K562 (cell line): ENCODE measurements around the gene DUOX2. TPM values are rescaled to one million over a fixed set of nuclear protein-coding genes. Genes with fewer than 3 reads are reported as not detected.

Source experiments
- ZBTB7A ChIP-seq: IDR thresholded peaks from 2 replicates; pipeline ENCODE4 v1.6.1; 2011; ENCODE audit warnings: low read depth, mild to moderate bottlenecking, low read length, moderate library complexity, borderline replicate concordance; ENCODE audit not compliant: control insufficient read depth
- ZNF586 ChIP-seq: fragments of 450-650 bp; formaldehyde crosslinking; conservative IDR thresholded peaks from 2 replicates; pipeline ENCODE4 v1.4.0; 2020; ENCODE audit warnings: mild to moderate bottlenecking, moderate library complexity
- polyA plus RNA-seq, 8 experiments: library from polyadenylated mRNA; depleted of rRNA in 4 of 8; stranded (reverse) in 5 of 8; unstranded in 3 of 8; fragments of >200 nt; fragmentation: Nextera tagmentation in 2 of 8; fragmentation: Illumina TruSeq in 1 of 8; extraction: Ambion mirVana in 2 of 8; extraction: Trizol in 1 of 8; gene quantifications; 2 replicates each; pipeline versions ENCODE4 v1.2.1 to v1.2.3, GENCODE V29; 2011 to 2014; ENCODE audit warnings: inconsistent platforms in 1 of 8, missing spikeins in 1 of 8
- total RNA-seq, 7 experiments: library from RNA; depleted of rRNA in 6 of 7; stranded (reverse); fragments of >200 nt in 6 of 7; fragmentation: Illumina TruSeq in 2 of 7; extraction: Trizol in 2 of 7; gene quantifications; 2 replicates each; pipeline versions ENCODE4 v1.2.1 to v1.2.3, GENCODE V29; 2011 to 2021; ENCODE audit warnings: low replicate concordance in 1 of 7
- TF ChIP-seq, protein P1 (sequence below): fragments of 200-600 bp; sonication (generic); IDR thresholded peaks from one replicate; pipeline ENCODE4 v1.6.1; 2012; ENCODE audit warnings: mild to moderate bottlenecking, low read depth, low read length, inconsistent platforms

The DUOX2 gene
- total and polyA plus RNA-seq, 9 of the 15 experiments (the other 6 are each of a cell fraction or from before 2014, with no cell fraction given) = 0.01 to 0.03 (median 0.02) TPM; not detected in 6

DNA sequence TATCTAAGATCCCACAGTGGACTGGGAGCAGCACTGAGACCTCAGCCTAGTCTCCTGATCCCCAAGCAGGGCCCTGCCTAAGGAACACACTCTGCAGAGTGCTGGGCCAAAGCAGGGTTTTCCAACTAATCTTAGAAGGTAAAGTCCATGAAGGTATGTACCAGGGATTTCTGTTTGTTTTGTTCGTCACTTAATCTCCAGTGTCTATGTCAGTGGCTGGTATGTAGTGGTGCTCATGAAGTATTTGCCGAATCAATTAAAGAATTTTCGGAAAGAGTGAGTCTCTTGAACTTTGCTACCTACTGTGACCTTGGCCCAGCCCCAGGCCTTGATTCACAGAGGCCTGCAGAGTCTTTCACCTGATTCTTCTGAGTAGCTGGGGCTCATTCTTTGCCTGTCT, 17.5 kb upstream of the DUOX2 start (continued):
- TF ChIP-seq, protein P1, sequence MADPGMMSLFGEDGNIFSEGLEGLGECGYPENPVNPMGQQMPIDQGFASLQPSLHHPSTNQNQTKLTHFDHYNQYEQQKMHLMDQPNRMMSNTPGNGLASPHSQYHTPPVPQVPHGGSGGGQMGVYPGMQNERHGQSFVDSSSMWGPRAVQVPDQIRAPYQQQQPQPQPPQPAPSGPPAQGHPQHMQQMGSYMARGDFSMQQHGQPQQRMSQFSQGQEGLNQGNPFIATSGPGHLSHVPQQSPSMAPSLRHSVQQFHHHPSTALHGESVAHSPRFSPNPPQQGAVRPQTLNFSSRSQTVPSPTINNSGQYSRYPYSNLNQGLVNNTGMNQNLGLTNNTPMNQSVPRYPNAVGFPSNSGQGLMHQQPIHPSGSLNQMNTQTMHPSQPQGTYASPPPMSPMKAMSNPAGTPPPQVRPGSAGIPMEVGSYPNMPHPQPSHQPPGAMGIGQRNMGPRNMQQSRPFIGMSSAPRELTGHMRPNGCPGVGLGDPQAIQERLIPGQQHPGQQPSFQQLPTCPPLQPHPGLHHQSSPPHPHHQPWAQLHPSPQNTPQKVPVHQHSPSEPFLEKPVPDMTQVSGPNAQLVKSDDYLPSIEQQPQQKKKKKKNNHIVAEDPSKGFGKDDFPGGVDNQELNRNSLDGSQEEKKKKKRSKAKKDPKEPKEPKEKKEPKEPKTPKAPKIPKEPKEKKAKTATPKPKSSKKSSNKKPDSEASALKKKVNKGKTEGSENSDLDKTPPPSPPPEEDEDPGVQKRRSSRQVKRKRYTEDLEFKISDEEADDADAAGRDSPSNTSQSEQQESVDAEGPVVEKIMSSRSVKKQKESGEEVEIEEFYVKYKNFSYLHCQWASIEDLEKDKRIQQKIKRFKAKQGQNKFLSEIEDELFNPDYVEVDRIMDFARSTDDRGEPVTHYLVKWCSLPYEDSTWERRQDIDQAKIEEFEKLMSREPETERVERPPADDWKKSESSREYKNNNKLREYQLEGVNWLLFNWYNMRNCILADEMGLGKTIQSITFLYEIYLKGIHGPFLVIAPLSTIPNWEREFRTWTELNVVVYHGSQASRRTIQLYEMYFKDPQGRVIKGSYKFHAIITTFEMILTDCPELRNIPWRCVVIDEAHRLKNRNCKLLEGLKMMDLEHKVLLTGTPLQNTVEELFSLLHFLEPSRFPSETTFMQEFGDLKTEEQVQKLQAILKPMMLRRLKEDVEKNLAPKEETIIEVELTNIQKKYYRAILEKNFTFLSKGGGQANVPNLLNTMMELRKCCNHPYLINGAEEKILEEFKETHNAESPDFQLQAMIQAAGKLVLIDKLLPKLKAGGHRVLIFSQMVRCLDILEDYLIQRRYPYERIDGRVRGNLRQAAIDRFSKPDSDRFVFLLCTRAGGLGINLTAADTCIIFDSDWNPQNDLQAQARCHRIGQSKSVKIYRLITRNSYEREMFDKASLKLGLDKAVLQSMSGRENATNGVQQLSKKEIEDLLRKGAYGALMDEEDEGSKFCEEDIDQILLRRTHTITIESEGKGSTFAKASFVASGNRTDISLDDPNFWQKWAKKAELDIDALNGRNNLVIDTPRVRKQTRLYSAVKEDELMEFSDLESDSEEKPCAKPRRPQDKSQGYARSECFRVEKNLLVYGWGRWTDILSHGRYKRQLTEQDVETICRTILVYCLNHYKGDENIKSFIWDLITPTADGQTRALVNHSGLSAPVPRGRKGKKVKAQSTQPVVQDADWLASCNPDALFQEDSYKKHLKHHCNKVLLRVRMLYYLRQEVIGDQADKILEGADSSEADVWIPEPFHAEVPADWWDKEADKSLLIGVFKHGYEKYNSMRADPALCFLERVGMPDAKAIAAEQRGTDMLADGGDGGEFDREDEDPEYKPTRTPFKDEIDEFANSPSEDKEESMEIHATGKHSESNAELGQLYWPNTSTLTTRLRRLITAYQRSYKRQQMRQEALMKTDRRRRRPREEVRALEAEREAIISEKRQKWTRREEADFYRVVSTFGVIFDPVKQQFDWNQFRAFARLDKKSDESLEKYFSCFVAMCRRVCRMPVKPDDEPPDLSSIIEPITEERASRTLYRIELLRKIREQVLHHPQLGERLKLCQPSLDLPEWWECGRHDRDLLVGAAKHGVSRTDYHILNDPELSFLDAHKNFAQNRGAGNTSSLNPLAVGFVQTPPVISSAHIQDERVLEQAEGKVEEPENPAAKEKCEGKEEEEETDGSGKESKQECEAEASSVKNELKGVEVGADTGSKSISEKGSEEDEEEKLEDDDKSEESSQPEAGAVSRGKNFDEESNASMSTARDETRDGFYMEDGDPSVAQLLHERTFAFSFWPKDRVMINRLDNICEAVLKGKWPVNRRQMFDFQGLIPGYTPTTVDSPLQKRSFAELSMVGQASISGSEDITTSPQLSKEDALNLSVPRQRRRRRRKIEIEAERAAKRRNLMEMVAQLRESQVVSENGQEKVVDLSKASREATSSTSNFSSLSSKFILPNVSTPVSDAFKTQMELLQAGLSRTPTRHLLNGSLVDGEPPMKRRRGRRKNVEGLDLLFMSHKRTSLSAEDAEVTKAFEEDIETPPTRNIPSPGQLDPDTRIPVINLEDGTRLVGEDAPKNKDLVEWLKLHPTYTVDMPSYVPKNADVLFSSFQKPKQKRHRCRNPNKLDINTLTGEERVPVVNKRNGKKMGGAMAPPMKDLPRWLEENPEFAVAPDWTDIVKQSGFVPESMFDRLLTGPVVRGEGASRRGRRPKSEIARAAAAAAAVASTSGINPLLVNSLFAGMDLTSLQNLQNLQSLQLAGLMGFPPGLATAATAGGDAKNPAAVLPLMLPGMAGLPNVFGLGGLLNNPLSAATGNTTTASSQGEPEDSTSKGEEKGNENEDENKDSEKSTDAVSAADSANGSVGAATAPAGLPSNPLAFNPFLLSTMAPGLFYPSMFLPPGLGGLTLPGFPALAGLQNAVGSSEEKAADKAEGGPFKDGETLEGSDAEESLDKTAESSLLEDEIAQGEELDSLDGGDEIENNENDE = no peak
- no peak for TF ChIP-seq ZNF586 (CRISPR knock-in tag)
- no peak for TF ChIP-seq ZBTB7A
- TF ChIP-seq, all 486 proteins: peak for 0
